Small intestine (tissue), 7 donors: ENCODE measurements around the gene PRKACG. TPM values are rescaled to one million over a fixed set of nuclear protein-coding genes. Genes with fewer than 3 reads are reported as not detected.
"Not testable (repeated sequence)": the region's sequence is repeated elsewhere in the genome, so short reads cannot be mapped to it uniquely, and the experiment has no call there.

Source experiments
- DNase-seq, 2 donors: peaks; one replicate each; pipeline versions ENCODE4 v3.0.0 to v3.0.0-alpha.2; 2013
- FAIRE-seq: peaks from 2 replicates; lab custom pipeline; 2012; peaks lifted over from hg19 to GRCh38; lab: Jason Lieb, UNC
- H3K27ac ChIP-seq, 3 donors: one replicate each; pipeline ENCODE4 v1.5.1; 2013; ENCODE audit warnings: low read length in 2 of 3, mild to moderate bottlenecking in 2 of 3, control low read depth in 1 of 3, inconsistent platforms in 1 of 3, low read depth in 1 of 3, moderate library complexity in 1 of 3
- H3K27me3 ChIP-seq, 3 donors: one replicate each; pipeline ENCODE4 v1.6.1; 2013; ENCODE audit warnings: low read length in 3 of 3, inconsistent platforms in 1 of 3; ENCODE audit not compliant: control insufficient read depth in 3 of 3, insufficient read depth in 3 of 3
- H3K36me3 ChIP-seq, 3 donors: one replicate each; pipeline ENCODE4 v1.6.1; 2013; ENCODE audit warnings: low read length in 3 of 3, inconsistent platforms in 1 of 3, low read depth in 1 of 3, mild to moderate bottlenecking in 1 of 3, moderate library complexity in 1 of 3; ENCODE audit not compliant: control insufficient read depth in 3 of 3, insufficient read depth in 2 of 3
- H3K4me1 ChIP-seq, 3 donors: one replicate each; pipeline ENCODE4 v1.6.1; 2013; ENCODE audit warnings: low read length in 2 of 3, inconsistent platforms in 1 of 3, low read depth in 1 of 3, mild to moderate bottlenecking in 1 of 3, moderate library complexity in 1 of 3; ENCODE audit not compliant: control insufficient read depth in 3 of 3, insufficient read depth in 2 of 3
- H3K4me3 ChIP-seq, 3 donors: one replicate each; pipeline ENCODE4 v1.5.1; 2013; ENCODE audit warnings: low read length in 3 of 3, control low read depth in 1 of 3, inconsistent platforms in 1 of 3, low read depth in 1 of 3, mild to moderate bottlenecking in 1 of 3, moderate library complexity in 1 of 3
- H3K9me3 ChIP-seq, 2 donors: one replicate each; pipeline ENCODE4 v1.6.1; 2013; ENCODE audit warnings: low read depth in 1 of 2, low read length in 1 of 2; ENCODE audit not compliant: control insufficient read depth in 2 of 2, insufficient read depth in 1 of 2
- WGBS, 3 donors: extraction: QIAGEN DNeasy Blood & Tissue Kit; methylation state at CpG; one replicate each; pipeline ENCODE4 v1.1.7; 2013; 5-methylcytosine and 5-hydroxymethylcytosine counted together
- polyA plus RNA-seq, 4 donors: library from polyadenylated mRNA; stranded (reverse) in 3 of 4; unstranded in 1 of 4; fragments of 200-250 nt in 3 of 4; fragments of 120-200 nt in 1 of 4; gene quantifications; one replicate each; pipeline versions ENCODE4 v1.2.1 to v1.2.3, GENCODE V29; 2013
- donor health status: healthy with polysubstance abuse.
- donor health status: control.
- donor health status: control.
- donor health status: Bipolar disorder and iron deficiency.
- donor health status: healthy.

The PRKACG gene
- polyA plus RNA-seq, 4 donors, result 0.03 TPM; not detected in 3

DNA sequence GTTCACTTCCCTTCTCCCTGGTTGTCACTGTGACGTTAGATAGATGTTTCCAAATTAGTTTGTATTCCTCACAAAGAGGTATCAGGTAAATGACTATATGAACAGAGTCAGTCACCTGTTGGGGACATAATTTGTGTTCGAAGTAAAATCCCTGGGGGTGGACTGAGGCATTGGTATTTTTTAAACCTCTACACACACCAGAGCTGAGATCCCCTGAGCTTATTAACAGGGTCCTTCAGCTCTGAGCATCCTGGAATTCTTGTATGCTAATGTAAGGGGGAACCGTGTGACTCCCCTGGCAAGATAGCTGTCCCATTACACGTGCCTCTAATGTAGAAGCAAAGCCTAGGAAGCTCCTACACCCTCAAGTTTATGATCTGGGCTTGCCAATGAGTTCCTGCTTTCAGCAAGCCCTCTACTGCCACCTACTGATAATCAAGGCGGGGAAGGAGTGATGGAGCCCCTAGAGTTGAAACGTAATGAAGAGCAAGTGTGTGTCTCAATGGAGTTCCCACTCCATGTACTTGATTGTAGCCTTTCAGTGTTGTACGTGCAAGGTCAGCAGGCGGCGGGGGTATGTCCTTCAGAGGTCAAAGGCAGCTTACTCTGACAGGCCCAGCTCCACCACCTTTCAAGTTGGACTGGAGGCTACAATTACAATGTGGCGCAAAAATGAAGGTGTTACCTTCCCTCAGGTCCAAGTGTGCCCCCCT, 14.4 kb downstream of the PRKACG start:
- H3K36me3 ChIP-seq, result peaks cover 0 to 29% (median 0%) of the 10 kb centered on the region in 3 donors
- H3K4me1 ChIP-seq, result no peaks in the 10 kb centered on the region
- 40 to 53% (median 43%) methylated on average over 10 of the region's 10 CpGs for WGBS, 3 donors
- H3K9me3 ChIP-seq, result no peaks in the 10 kb centered on the region
- DNase-seq (peak; percentile 73 to 74), FAIRE-seq (no peak)
- no peak overlapping the region for H3K4me3 ChIP-seq
- no peak overlapping the region for H3K27ac ChIP-seq
- no peaks in the 10 kb centered on the region for H3K27me3 ChIP-seq

DNA sequence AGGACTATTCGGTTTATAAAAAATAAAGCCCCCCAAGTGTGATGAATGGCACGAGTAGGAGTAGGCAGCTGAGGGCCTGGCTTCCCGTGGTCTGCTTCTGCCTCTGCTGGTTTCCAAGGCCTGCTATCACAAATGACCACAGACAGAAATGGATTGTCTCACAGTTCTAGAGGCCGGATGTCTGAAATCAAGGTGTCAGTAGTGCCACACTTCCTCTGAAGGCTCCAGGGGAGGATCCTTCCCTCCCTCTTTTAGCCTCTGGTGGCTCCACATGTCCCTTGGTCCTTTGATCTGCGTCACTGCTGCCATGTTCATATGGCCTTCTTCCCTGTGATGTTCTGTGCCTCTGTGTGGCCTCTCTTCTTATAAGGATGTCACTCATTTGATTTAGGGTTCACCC, 15.1 kb downstream of the PRKACG start:
- Histone ChIP-seq H3K27me3 (no peaks in the 10 kb centered on the region), H3K36me3 (peaks cover 0 to 25% (median 0%) of the 10 kb centered on the region in 3 donors), H3K27ac (no peak overlapping the region), H3K9me3 (no peaks in the 10 kb centered on the region), H3K4me3 (no peak overlapping the region), H3K4me1 (no peaks in the 10 kb centered on the region)
- WGBS, 3 donors, result 76 to 89% (median 82%) methylated on average over 5 of the region's 5 CpGs
- DNase-seq, result no peak
- no peak for FAIRE-seq

DNA sequence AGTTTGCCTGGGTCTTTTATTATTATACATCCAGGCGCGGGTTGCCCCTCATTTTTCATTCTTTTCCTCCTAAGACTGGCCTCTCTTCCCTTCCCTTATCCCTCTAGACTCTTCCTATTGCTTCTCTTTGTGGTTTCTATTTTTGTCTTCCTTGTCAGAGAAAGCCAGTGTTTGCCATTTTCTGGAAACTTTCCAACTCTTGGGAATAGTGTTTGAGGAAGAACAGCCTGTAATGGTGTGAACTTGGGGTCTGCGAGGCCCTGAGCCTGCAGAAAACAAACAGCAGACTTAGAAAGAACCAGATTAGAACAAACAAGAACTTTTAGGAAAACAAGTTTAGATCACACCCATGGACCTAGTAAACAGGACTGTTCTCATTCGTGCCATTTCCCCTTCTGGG, 15.5 kb downstream of the PRKACG start:
- WGBS, 3 donors, result 68 to 80% (median 74%) methylated on average over 4 of the region's 4 CpGs
- Histone ChIP-seq H3K27me3 (no peaks in the 10 kb centered on the region), H3K9me3 (no peaks in the 10 kb centered on the region), H3K4me1 (no peaks in the 10 kb centered on the region), H3K4me3 (no peak overlapping the region), H3K27ac (no peak overlapping the region), H3K36me3 (peaks cover 0 to 22% (median 0%) of the 10 kb centered on the region in 3 donors)
- DNase-seq, result no peak
- FAIRE-seq, result no peak

DNA sequence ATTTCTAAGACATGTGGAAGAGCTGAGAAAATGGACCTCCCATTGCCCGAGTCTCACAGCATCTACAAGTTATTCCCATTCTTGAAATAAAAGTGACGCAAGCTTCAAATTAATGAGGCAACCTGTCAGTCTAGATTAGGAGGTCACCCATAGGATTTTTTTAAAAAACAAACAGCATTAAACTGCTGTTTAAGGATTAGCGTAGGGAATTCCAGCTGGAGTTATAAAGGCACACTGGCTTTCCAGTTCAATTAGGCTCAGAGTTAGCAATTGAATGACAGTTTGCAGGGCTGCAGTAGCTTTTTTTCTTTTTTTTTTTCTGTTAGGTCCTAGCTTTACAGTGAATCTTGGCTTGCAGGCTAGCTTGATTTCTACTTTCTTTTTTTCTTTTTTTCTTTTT, 16.2 kb downstream of the PRKACG start:
- H3K9me3 ChIP-seq, result no peaks in the 10 kb centered on the region
- H3K4me3 ChIP-seq, result no peak overlapping the region
- FAIRE-seq, result no peak
- no peak for DNase-seq
- H3K27ac ChIP-seq, result no peak overlapping the region
- H3K4me1 ChIP-seq, result no peaks in the 10 kb centered on the region
- H3K36me3 ChIP-seq, result peaks cover 0 to 24% (median 0%) of the 10 kb centered on the region in 3 donors
- no peaks in the 10 kb centered on the region for H3K27me3 ChIP-seq
- 76 to 83% (median 79%) methylated on average over 3 of the region's 3 CpGs for WGBS, 3 donors

DNA sequence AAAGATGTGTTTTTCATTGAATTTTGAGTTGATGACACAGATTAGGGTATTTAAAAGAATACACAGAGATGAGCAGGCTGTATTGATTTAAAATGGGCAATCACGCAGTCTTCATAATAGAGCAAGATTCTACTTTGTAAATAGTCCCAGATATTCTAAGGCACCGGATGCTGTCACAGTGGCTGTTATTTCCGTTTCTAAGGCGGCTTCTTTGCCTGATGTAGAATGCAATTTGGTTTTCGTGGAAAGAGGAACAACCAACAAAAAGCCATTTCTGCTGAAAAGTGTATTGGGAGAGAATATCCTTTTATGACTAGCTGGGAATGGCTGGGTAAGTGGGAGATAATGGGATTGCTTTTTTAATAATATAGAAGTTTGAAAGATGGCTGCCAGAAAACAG, 17.5 kb downstream of the PRKACG start:
- 81 to 95% (median 83%) methylated on average over 5 of the region's 5 CpGs for whole genome bisulfite sequencing, 3 donors
- FAIRE-seq (no peak), DNase-seq (no peak)
- Histone ChIP-seq H3K27me3 (no peaks in the 10 kb centered on the region), H3K9me3 (no peaks in the 10 kb centered on the region), H3K27ac (no peak overlapping the region), H3K36me3 (peaks cover 0 to 30% (median 0%) of the 10 kb centered on the region in 3 donors), H3K4me1 (no peaks in the 10 kb centered on the region), H3K4me3 (no peak overlapping the region)

DNA sequence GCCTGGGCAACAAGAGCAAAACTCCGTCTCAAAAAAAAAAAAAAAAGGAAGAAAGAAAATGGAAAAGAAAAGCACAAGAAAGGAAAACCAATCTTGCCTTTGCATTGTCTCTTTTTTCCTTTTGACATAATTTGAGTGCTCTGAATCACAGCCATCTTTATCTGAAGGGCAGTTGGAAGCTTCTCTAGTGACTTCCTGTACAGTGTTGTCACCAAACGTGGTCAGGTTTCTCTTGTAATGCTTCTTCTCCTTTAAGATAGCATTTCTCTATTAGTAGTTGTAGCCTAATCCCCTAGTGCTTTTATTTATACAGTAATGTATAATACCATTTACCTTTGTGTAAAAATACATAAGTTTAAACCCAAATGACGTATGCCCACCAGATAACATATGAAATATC, 18.1 kb downstream of the PRKACG start:
- DNase-seq (no peak), FAIRE-seq (no peak)
- no peak overlapping the region for H3K4me3 ChIP-seq
- no peaks in the 10 kb centered on the region for H3K27me3 ChIP-seq
- H3K9me3 ChIP-seq, result no peaks in the 10 kb centered on the region
- no peak overlapping the region for H3K27ac ChIP-seq
- 64 to 78% (median 76%) methylated on average over 2 to 3 of the region's 3 CpGs for WGBS, 3 donors
- H3K36me3 ChIP-seq, result peaks cover 0 to 31% (median 0%) of the 10 kb centered on the region in 3 donors
- no peaks in the 10 kb centered on the region for H3K4me1 ChIP-seq

DNA sequence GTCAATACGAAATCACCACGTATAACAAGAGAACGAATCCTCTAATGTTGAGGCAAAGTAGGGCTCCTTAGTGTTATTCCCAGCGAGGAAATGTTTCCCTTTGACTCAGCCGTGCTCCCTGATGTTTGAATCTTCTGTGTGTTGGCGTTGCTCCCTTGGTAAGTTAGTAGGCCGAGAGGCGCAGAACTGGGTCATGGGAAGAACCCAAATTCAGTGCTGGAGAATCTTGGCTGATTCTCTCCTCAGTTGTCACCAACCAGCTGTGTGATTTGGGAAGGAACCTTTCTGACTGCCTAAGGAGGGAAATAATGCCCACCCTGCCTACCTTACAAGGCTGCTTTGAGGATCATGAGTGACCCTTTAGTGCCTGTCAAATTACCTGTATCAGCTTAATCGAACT, 22.5 kb downstream of the PRKACG start:
- no peak for DNase-seq
- WGBS, 3 donors, result 85 to 93% (median 86%) methylated on average over 9 of the region's 9 CpGs
- Histone ChIP-seq H3K9me3 (no peaks in the 10 kb centered on the region), H3K4me1 (no peaks in the 10 kb centered on the region), H3K4me3 (no peak overlapping the region), H3K27ac (no peak overlapping the region), H3K36me3 (peaks cover 0 to 33% (median 0%) of the 10 kb centered on the region in 3 donors), H3K27me3 (no peaks in the 10 kb centered on the region)
- FAIRE-seq, result no peak

DNA sequence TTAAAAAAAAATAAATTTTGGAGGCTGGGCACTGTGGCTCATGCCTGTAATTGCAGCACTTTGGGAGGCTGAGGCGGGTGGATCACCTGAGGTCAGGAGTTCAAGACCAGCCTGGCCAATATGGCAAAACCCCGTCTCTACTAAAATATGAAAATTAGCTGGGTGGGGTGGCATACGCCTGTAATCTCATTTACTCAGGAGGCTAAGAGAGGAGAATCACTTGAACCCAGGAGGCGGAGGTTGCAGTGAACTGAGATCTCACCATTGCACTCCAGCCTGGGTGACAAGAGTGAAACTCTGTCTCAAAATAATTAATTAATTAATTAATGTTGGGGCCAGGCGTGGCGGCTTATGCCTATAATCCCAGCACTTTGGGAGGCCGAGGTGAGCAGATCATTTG, 27.0 kb downstream of the PRKACG start:
- not testable (repeated sequence) for H3K4me1 ChIP-seq, FAIRE-seq, H3K4me3 ChIP-seq, H3K9me3 ChIP-seq, DNase-seq, H3K27ac ChIP-seq, H3K27me3 ChIP-seq
- H3K36me3 ChIP-seq, result peaks cover 0 to 23% (median 4%) of the 10 kb centered on the region in 3 donors
- WGBS, 3 donors, result 96 to 97% (median 96%) methylated on average over 7 of the region's 7 CpGs
